Fibroblast of the aortic adventitia (primary cell): ENCODE measurements around the gene IFNL4. TPM values are rescaled to one million over a fixed set of nuclear protein-coding genes. Genes with fewer than 3 reads are reported as not detected.
"Not testable (repeated sequence)": the region's sequence is repeated elsewhere in the genome, so short reads cannot be mapped to it uniquely, and the experiment has no call there.

Experiments used
- DNase-seq: peaks from one replicate; pipeline ENCODE4 v3.0.0-alpha.2; 2010; ENCODE audit warnings: low read depth
- H3K4me3 ChIP-seq: 2 replicates; pipeline ENCODE4 v1.5.1; 2011; ENCODE audit warnings: low read depth, mild to moderate bottlenecking, control low read depth, low read length, moderate library complexity
- CTCF ChIP-seq: IDR thresholded peaks from 2 replicates; pipeline ENCODE4 v1.5.1; 2011; ENCODE audit warnings: mild to moderate bottlenecking, low read length, control low read depth, inconsistent platforms; ENCODE audit not compliant: insufficient read depth
- total RNA-seq: library from RNA; depleted of rRNA; stranded (reverse); fragments of >200 nt; gene quantifications from 2 replicates; pipeline ENCODE4 v1.2.3, GENCODE V29; 2012; ENCODE audit warnings: low replicate concordance

The IFNL4 gene
- total RNA-seq, 1 donor, result not detected

GRCh38 chr19:39217094-39217493, 31.6 kb downstream of the IFNL4 start:
- DNase-seq, result no peak
- TF ChIP-seq CTCF, result no peak

GRCh38 chr19:39215323-39215722, 33.3 kb downstream of the IFNL4 start:
- DNase-seq, H3K4me3 ChIP-seq: not testable (repeated sequence)

More at GRCh38 chr19:39217094-39217493, 31.6 kb downstream of the IFNL4 start:
- no peak overlapping the region for H3K4me3 ChIP-seq

DNA sequence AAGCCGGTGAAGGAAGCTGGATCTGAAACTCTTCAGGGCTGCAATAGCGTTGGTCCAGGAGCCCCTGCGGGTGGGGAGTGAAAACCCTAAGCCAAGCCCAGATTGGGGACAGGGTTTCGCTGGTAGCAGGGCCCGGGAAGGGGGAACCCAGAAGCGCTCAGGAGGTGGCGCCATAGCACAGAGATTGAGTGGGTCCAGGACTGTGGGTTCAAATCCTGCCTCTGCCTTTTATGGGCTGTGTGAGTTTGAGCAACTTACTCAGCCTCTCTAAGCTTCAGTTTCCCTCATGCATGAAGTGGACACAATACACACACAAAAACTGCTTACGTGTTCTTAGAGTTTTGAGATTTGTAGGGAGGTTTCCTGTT, 36.3 kb downstream of the IFNL4 start:
- H3K4me3 ChIP-seq, result no peak overlapping the region
- DNase-seq, result peak; percentile 10
- TF ChIP-seq CTCF, result peak; percentile 23

DNA sequence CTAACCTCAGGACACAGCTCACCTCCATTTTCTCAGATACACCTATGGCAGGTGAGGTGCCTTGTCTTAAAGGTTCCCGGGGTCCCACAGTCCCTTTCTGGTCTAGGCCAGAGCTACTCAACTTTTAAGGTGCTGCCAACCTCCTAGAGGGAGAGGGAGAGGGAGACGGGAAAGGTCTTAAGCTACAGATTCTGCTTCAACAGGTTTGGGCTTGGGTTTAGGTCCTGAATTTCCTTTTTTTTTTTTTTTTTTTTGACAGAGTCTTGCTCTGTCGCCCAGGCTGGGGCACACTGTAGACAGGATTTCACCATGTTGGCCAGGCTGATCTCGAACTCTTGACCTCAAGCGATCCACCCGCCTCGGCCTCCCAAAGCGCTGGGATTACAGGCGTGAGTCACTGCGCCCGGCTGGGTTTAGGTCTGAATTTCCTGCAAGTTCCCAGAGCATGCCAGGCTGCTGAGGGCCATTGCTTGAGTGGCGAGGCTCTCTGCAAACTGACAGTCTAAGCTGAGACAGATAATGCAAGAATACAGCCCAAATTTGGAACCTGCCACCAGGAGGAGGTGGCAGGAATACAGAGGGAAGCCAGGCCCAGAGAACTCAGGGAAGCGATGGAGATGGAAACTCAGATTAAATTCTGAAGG, 36.8 kb downstream of the IFNL4 start:
- TF ChIP-seq CTCF, result no peak
- no peak for DNase-seq
- no peak overlapping the region for H3K4me3 ChIP-seq

DNA sequence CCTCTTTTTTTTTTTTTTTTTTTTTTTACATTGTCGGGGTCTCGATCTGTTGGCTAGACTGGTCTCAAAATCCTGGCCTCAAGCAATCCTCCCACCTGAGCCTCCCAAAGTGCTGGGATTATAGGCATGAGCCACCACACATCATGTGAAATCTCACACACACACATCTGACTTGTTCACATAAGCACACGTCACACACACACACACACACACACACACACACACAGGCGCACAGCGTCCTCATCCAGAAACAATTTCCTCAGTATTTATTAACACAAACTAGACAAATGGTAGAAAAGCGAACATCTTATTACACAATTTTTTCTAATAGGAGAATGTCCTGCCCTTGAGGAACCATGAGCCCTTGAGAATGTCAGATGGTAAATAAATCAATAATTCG, 39.5 kb downstream of the IFNL4 start:
- no peak overlapping the region for H3K4me3 ChIP-seq
- TF ChIP-seq CTCF, result no peak

GRCh38 chr19:39208175-39208795, 40.4 kb downstream of the IFNL4 start:
- TF ChIP-seq CTCF, result no peak
- no peak overlapping the region for H3K4me3 ChIP-seq
- DNase-seq, result no peak

More for the DNA sequence above, 39.5 kb downstream of the IFNL4 start:
- no peak for DNase-seq

- no peak for DNase-seq
- H3K4me3 ChIP-seq, result no peak overlapping the region
- no peak for TF ChIP-seq CTCF
These were observed 41.3 kb downstream of the IFNL4 start for GRCh38 chr19:39207293-39207836.
